ENCODE results near the gene AKAP17A.

Gene AKAP17A, protein sequence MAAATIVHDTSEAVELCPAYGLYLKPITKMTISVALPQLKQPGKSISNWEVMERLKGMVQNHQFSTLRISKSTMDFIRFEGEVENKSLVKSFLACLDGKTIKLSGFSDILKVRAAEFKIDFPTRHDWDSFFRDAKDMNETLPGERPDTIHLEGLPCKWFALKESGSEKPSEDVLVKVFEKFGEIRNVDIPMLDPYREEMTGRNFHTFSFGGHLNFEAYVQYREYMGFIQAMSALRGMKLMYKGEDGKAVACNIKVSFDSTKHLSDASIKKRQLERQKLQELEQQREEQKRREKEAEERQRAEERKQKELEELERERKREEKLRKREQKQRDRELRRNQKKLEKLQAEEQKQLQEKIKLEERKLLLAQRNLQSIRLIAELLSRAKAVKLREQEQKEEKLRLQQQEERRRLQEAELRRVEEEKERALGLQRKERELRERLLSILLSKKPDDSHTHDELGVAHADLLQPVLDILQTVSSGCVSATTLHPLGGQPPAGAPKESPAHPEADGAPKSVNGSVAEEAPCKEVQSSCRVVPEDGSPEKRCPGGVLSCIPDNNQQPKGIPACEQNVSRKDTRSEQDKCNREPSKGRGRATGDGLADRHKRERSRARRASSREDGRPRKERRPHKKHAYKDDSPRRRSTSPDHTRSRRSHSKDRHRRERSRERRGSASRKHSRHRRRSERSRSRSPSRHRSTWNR

DNA sequence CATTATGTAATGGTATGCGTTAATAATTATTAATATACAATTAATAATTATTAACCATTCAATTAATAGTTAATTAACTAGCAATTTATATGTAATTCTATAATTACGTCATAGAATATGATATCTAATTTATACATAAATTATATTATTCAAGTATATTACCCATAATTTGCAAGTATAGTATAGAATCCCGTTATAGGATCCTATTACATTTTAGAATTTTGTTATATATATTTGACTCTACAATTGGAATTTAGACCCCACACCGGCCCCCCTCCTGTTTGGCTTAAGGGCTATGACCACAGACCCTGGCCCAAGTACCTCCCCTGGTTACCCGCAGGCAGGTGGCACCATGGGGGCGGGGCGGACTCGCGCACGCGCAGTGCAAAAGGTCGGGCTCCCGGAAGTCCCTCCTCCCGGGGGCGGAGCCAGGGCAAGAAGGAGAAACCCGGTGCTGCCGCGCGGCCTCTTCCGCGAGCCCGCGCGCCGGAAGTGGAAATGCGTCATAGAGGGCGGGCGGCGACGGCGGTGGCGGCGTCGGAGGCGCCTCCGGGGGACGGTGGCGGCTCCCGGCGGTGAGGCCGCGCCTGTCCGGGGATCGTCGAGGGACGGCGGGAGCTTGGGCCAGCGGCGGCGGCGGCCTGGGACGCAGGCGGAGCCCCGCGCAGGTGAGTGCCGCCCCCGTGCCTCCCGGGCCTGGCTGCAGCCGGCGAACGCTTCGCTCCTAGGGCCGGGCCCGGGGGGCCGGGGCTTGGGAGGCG is at the start of gene AKAP17A:
TSS of gene AKAP17A (plus strand) at position 503 of the 761 bp plus-strand sequence. CDS start 1,859 bp downstream, outside the sequence.
- Histone ChIP-seq H2AFZ (ENCODE audit: low read depth) (no peak within 1 kb of the TSS), H3K27ac (no peak within 1 kb of the TSS), H4K20me1 (ENCODE audit: insufficient read depth) (no peaks in the 10 kb centered on the region), H3K27me3 (ENCODE audit: insufficient read depth, low read depth) (no peaks in the 10 kb centered on the region), H3K4me3 (IDR thresholded peaks at IDR 0.05; ENCODE audit: insufficient read depth, low read depth, low read length) (no peak within 1 kb of the TSS), H3K79me2 (ENCODE audit: insufficient read depth, low read depth) (peaks cover 25% of the 10 kb centered on the region), H3K9ac (peak within 1 kb of the TSS; percentile 61), H3K4me1 (ENCODE audit: low read depth, poor library complexity, severe bottlenecking) (peaks cover 10% of the 10 kb centered on the region), H3K36me3 (ENCODE audit: insufficient read depth) (no peaks in the 10 kb centered on the region; the same call in 1 of the 2 replicates), H3K4me2 (peak within 1 kb of the TSS; percentile 63; the same call in 1 of the 2 replicates)
- TF ChIP-seq, protein P1, sequence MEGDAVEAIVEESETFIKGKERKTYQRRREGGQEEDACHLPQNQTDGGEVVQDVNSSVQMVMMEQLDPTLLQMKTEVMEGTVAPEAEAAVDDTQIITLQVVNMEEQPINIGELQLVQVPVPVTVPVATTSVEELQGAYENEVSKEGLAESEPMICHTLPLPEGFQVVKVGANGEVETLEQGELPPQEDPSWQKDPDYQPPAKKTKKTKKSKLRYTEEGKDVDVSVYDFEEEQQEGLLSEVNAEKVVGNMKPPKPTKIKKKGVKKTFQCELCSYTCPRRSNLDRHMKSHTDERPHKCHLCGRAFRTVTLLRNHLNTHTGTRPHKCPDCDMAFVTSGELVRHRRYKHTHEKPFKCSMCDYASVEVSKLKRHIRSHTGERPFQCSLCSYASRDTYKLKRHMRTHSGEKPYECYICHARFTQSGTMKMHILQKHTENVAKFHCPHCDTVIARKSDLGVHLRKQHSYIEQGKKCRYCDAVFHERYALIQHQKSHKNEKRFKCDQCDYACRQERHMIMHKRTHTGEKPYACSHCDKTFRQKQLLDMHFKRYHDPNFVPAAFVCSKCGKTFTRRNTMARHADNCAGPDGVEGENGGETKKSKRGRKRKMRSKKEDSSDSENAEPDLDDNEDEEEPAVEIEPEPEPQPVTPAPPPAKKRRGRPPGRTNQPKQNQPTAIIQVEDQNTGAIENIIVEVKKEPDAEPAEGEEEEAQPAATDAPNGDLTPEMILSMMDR (conservative IDR thresholded peaks at IDR 0.05; ENCODE audit: low read depth, low read length), result no peak

DNA sequence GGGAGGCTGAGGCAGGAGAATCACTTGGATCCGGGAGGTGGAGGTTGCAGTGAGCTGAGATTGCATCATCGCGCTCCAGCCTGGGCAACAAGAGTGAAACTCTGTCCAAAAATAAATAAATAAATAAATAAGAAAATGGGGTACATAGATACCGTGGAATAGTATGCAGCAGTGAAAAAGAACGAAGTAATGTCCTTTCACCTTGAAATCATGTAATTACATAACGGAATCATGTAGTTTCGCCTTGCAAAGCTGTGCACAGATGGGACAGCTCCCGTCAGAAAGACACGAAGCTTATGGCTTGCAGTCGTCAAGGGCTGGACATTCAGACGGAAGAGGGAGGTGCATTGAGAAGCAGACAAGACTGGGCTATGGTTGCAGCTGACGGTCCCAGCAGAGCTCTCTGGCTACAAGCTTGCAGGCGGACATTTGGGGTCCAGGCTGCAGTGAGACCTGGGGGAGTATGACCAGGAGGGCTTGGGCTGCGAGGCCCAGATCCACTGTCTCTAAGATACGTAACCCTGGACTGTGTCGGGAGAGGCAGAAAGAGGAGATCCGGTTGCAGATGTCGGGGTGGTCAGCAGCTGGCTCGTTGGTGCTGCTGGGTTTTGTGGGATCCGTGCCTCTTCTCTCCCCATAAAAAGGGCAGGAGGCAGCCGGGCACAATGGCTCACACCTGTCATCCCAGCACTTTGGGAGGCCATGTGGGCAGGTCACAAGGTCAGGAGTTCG is 48.2 kb upstream of the AKAP17A start:
- Histone ChIP-seq H3K4me2 (no peak overlapping the region), H3K9ac (no peak overlapping the region)
- TF ChIP-seq, protein P1 (conservative IDR thresholded peaks at IDR 0.05; ENCODE audit: low read depth, low read length), result no peak

DNA sequence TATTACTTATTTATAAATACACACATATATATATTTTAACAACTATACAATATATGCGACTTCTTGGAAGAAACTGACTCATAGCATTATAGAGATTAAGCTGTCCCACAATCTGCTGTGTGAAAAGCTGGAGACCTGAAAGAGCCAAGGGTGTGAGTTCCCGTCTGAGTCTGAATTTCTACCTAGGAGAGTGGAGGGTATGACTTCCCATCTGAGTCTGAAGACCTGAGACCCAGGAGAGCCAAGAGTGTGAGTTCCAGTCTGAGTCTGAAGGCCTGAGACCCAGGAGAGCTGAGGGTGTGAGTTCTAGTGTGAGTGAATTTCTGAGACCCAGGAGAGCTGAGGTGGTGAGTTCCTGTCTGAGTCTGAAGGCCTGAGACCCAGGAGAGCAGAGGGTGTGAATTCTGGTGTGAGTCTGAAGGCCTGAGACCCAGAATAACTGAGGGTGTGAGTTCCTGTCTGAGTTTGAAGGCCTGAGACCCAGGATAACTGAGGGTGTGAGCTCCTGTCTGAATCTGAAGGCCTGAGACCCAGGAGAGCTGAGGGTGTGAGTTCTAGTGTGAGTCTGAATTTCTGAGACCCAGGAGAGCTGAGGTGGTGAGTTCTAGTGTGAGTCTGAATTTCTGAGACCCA is 45.5 kb upstream of the AKAP17A start:
- H3K4me3 ChIP-seq (IDR thresholded peaks at IDR 0.05; ENCODE audit: insufficient read depth, low read depth, low read length), result no peak overlapping the region
- no peaks in the 10 kb centered on the region for H3K27me3 ChIP-seq (ENCODE audit: insufficient read depth, low read depth)
- H3K79me2 ChIP-seq (ENCODE audit: insufficient read depth, low read depth), result no peaks in the 10 kb centered on the region
- no peak overlapping the region for H2AFZ ChIP-seq (ENCODE audit: low read depth)
- H3K36me3 ChIP-seq (ENCODE audit: insufficient read depth), result no peaks in the 10 kb centered on the region
- no peaks in the 10 kb centered on the region for H3K4me1 ChIP-seq (ENCODE audit: low read depth, poor library complexity, severe bottlenecking)
- TF ChIP-seq, protein P1 (conservative IDR thresholded peaks at IDR 0.05; ENCODE audit: low read depth, low read length), result no peak
- no peaks in the 10 kb centered on the region for H4K20me1 ChIP-seq (ENCODE audit: insufficient read depth)
- no peak overlapping the region for H3K27ac ChIP-seq
- no peak overlapping the region for H3K4me2 ChIP-seq
- no peak overlapping the region for H3K9ac ChIP-seq

More for the DNA sequence above, 48.2 kb upstream of the AKAP17A start:
- H3K4me1 ChIP-seq (ENCODE audit: low read depth, poor library complexity, severe bottlenecking), result no peaks in the 10 kb centered on the region
- no peaks in the 10 kb centered on the region for H3K79me2 ChIP-seq (ENCODE audit: insufficient read depth, low read depth)
- H4K20me1 ChIP-seq (ENCODE audit: insufficient read depth), result no peaks in the 10 kb centered on the region
- no peaks in the 10 kb centered on the region for H3K27me3 ChIP-seq (ENCODE audit: insufficient read depth, low read depth)
- H2AFZ ChIP-seq (ENCODE audit: low read depth), result no peak overlapping the region
- no peak overlapping the region for H3K27ac ChIP-seq
- H3K4me3 ChIP-seq (IDR thresholded peaks at IDR 0.05; ENCODE audit: insufficient read depth, low read depth, low read length), result no peak overlapping the region
- no peaks in the 10 kb centered on the region for H3K36me3 ChIP-seq (ENCODE audit: insufficient read depth)
